ENCODE results near the gene EPN2. TPM values are rescaled to one million over a fixed set of nuclear protein-coding genes. Genes with fewer than 3 reads are reported as not detected.

The EPN2 gene
- total and polyA plus RNA-seq, 7 experiments from 2014 or later = 3.9 to 11.5 (median 6.4) TPM

DNA sequence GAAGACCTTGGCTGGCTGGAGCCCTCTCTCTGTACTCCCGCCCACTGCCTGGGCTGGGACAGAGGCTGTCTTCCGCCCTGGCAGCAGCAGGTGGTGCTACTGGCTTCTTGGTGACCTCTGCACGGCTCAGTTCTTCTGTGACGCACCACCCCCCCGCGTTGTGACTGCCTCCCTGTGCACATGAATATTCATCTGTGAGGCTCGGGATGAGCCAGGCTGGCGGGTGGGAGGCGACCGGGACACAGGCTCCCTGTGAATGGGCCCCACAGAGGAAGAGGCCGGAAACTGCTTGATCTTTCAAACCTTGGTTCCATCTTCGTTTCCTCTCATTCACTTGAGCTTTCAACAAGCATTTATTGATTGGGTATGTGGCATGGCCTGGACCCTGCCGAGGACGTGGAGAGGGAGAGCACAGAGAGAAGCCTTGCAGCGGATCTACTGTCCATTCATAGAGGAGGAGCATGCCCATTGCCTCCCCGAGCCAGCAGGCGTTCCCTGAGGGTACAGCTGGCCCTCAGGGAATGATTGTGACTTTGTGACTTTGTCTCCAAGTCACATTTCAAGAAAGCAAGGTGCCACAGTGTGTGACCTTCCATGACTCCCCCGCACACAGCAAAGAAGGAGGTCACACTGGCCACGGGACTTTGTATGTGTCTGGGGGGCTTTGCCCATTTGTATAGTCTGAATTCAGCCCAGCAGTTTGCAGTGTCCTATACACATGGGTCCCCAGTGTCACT is 80.4 kb downstream of the EPN2 start:
- Histone ChIP-seq H3K27me3 (ENCODE audit: control insufficient read depth in 2 of 2, insufficient read depth in 2 of 2, low read length in 2 of 2) (no peaks in the 10 kb centered on the region), H3K4me3 (ENCODE audit: low read length) (no peak overlapping the region), H3K36me3 (ENCODE audit: control insufficient read depth in 2 of 3, insufficient read depth in 3 of 3, low read length in 3 of 3) (no peaks in the 10 kb centered on the region), H3K9me3 (ENCODE audit: control insufficient read depth in 2 of 3, low read length in 3 of 3) (no peaks in the 10 kb centered on the region), H3K27ac (ENCODE audit: low read depth, low read length) (no peak overlapping the region), H3K4me1 (ENCODE audit: control insufficient read depth in 2 of 2, insufficient read depth in 2 of 2, low read length in 2 of 2) (no peaks in the 10 kb centered on the region)
- Mint-ChIP-seq H3K36me3 (peaks cover 0 to 23% (median 4%) of the 10 kb centered on the region in 5 donors), H3K27me3 (peaks cover 0 to 25% (median 20%) of the 10 kb centered on the region in 5 donors), H3K9me3 (no peaks in the 10 kb centered on the region), H3K4me3 (no peak overlapping the region), H3K27ac (no peak overlapping the region), H3K4me1 (peaks cover 0 to 4% (median 0%) of the 10 kb centered on the region in 7 donors)
- ChIA-PET CTCF (interaction anchor here (0.5 kb wide), 1 partner anchor 1308 kb away, joined by 3 read pairs; no protein-coding TSS in a partner anchor), POLR2A (no interaction called here)
- ATAC-seq (no peak), DNase-seq (no peak)
- intact Hi-C loops (cut with micrococcal nuclease) = no loop called here

DNA sequence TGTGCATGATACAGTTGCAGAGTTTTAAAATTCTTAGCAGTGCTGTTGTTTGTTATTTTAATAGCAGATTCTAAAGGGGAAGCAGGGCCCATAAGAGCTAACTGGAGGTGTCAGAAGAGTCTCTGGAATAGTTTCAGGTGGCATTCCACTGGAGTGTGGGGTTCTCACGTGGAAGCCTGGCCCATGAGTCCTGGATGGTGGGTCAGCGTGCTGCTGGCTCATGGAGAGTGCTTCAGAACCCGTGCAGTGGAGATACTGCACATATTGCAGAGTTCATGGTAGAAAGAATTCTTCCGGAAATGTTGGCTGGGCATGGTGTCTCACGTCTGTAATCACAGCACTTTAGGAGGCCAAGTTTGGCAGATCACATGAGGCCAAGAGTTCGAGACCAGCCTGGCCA is 81.4 kb downstream of the EPN2 start:
- POLR2A ChIA-PET = no interaction called here
- intact Hi-C loops (cut with micrococcal nuclease) = no loop called here
- Histone ChIP-seq H3K27ac (ENCODE audit: low read depth, low read length) (no peak overlapping the region), H3K27me3 (ENCODE audit: control insufficient read depth in 2 of 2, insufficient read depth in 2 of 2, low read length in 2 of 2) (no peaks in the 10 kb centered on the region), H3K4me1 (ENCODE audit: control insufficient read depth in 2 of 2, insufficient read depth in 2 of 2, low read length in 2 of 2) (no peaks in the 10 kb centered on the region), H3K36me3 (ENCODE audit: control insufficient read depth in 2 of 3, insufficient read depth in 3 of 3, low read length in 3 of 3) (no peaks in the 10 kb centered on the region), H3K9me3 (ENCODE audit: control insufficient read depth in 2 of 3, low read length in 3 of 3) (no peaks in the 10 kb centered on the region), H3K4me3 (ENCODE audit: low read length) (no peak overlapping the region)
- no peak for DNase-seq
- CTCF ChIA-PET = no interaction called here
- H3K9me3 Mint-ChIP-seq = peaks cover 0 to under 1% (median 0%) of the 10 kb centered on the region in 11 donors
- H3K36me3 Mint-ChIP-seq = peaks cover 0 to 18% (median 4%) of the 10 kb centered on the region in 5 donors
- H3K27me3 Mint-ChIP-seq = peaks cover 0 to 26% (median 14%) of the 10 kb centered on the region in 5 donors
- ATAC-seq = no peak
- H3K27ac Mint-ChIP-seq = no peak overlapping the region
- peaks cover 0 to 2% (median 0%) of the 10 kb centered on the region in 7 donors for H3K4me1 Mint-ChIP-seq
- no peak overlapping the region for H3K4me3 Mint-ChIP-seq

DNA sequence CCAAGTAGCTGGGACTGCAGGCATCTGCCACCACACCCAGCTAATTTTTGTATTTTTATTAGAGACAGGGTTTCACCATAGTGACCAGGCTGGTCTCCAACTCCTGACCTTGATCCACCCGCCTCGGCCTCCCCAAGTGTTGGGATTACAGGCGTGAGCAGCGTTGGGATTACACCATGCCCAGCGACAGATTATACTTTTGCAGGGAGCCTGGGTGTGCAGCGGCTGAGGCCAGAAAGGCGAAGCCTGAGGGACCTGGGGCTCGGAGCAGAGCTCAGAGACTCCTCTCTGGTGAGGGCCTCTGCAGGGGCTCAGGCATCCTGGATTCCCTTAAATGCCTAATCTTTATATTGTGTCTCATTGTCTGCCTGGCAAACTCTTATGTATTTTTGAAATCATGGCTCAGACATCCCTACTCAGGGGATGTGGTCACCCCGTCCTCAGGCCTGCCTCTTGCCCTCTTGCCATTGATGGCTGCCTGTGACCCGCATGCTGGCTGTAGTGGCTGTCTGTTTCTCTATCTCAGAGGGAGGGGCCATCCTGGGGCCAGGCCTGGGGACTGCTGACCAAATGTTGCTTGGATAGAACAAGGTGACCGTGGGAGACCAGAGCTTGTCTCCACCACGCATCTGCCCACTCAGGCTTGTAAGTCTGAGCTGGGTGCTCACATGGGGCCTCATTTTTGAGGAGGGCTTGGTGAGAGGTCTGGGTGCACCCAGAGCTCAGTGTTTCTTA is 82.8 kb downstream of the EPN2 start:
- Histone ChIP-seq H3K9me3 (ENCODE audit: control insufficient read depth in 2 of 3, low read length in 3 of 3) (no peaks in the 10 kb centered on the region), H3K27ac (ENCODE audit: low read depth, low read length) (no peak overlapping the region), H3K36me3 (ENCODE audit: control insufficient read depth in 2 of 3, insufficient read depth in 3 of 3, low read length in 3 of 3) (no peaks in the 10 kb centered on the region), H3K4me3 (ENCODE audit: low read length) (no peak overlapping the region), H3K4me1 (ENCODE audit: control insufficient read depth in 2 of 2, insufficient read depth in 2 of 2, low read length in 2 of 2) (no peaks in the 10 kb centered on the region), H3K27me3 (ENCODE audit: control insufficient read depth in 2 of 2, insufficient read depth in 2 of 2, low read length in 2 of 2) (no peaks in the 10 kb centered on the region)
- H3K9me3 Mint-ChIP-seq = peaks cover 0 to 7% (median under 1%) of the 10 kb centered on the region in 11 donors
- ATAC-seq (no peak), DNase-seq (no peak)
- ChIA-PET POLR2A (no interaction called here), CTCF (no interaction called here)
- intact Hi-C loops (cut with micrococcal nuclease) = no loop called here
- H3K27me3 Mint-ChIP-seq = peaks cover 0 to 21% (median 10%) of the 10 kb centered on the region in 5 donors
- H3K36me3 Mint-ChIP-seq = peaks cover 0 to 11% (median under 1%) of the 10 kb centered on the region in 5 donors
- no peaks in the 10 kb centered on the region for H3K4me1 Mint-ChIP-seq
- H3K27ac Mint-ChIP-seq = no peak overlapping the region
- H3K4me3 Mint-ChIP-seq = no peak overlapping the region

DNA sequence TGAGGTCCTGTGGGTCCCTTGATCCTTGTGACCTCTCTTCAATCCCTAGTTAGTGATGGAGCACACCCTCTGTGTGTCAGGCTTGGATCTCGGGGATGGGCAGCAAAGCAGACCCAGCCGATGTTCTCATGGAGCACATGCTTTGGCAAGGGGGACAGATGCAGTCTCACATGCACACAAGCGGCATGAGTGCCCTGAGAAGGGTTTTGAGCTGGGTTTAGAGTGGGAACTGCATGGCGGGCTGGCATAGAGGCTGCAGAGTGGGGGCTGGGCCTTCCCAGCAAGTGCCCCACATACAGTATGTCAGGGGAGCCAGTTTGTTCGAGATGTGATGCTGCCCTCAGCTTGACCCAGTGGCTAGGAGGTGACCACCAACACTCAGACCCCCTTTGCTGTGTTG is 83.7 kb downstream of the EPN2 start:
- no peak overlapping the region for H3K27ac Mint-ChIP-seq
- Histone ChIP-seq H3K4me3 (ENCODE audit: low read length) (no peak overlapping the region), H3K27ac (ENCODE audit: low read depth, low read length) (no peak overlapping the region), H3K27me3 (ENCODE audit: control insufficient read depth in 2 of 2, insufficient read depth in 2 of 2, low read length in 2 of 2) (no peaks in the 10 kb centered on the region), H3K4me1 (ENCODE audit: control insufficient read depth in 2 of 2, insufficient read depth in 2 of 2, low read length in 2 of 2) (no peaks in the 10 kb centered on the region), H3K36me3 (ENCODE audit: control insufficient read depth in 2 of 3, insufficient read depth in 3 of 3, low read length in 3 of 3) (no peaks in the 10 kb centered on the region), H3K9me3 (ENCODE audit: control insufficient read depth in 2 of 3, low read length in 3 of 3) (no peaks in the 10 kb centered on the region)
- intact Hi-C loops (cut with micrococcal nuclease) = no loop called here
- ChIA-PET CTCF (no interaction called here), POLR2A (no interaction called here)
- peaks cover 0 to 16% (median 7%) of the 10 kb centered on the region in 11 donors for H3K9me3 Mint-ChIP-seq
- H3K36me3 Mint-ChIP-seq = peaks cover 0 to 13% (median 5%) of the 10 kb centered on the region in 5 donors
- no peak for ATAC-seq
- no peak for DNase-seq
- no peaks in the 10 kb centered on the region for H3K4me1 Mint-ChIP-seq
- H3K4me3 Mint-ChIP-seq = no peak overlapping the region
- H3K27me3 Mint-ChIP-seq = peaks cover 0 to 21% (median 13%) of the 10 kb centered on the region in 5 donors

DNA sequence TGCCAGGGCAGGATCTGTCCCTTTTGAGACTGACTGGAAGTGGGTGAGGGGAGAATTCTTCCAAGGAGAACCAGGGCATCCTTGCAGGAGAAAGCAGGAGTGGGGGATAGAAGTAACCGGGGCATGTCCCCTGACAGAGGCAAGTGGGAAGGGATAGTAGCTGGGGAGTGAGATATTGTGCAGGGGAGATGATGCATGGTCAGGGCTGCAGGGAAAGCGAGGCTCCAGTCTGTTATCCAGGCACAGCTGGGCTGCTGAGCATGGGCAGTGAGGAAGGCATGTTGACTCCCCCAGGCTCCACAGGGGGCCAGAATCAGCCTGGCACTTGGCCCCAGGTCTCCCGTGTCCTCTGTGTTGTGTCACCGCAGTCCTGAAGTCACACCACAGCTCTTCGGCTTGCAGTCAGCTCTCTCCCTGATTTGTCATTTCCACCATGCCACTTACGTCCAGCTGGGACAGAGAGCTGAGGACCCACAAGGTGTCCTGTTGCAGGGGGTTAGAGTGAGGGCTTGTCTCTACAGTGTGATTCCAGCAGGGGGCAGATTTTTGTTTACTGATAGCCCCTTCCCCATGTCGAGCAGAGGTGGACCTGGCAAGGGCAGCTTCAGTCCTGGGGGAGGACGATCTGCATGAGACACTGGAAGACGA is 84.4 kb downstream of the EPN2 start:
- Histone ChIP-seq H3K9me3 (ENCODE audit: control insufficient read depth in 2 of 3, low read length in 3 of 3) (no peaks in the 10 kb centered on the region), H3K27me3 (ENCODE audit: control insufficient read depth in 2 of 2, insufficient read depth in 2 of 2, low read length in 2 of 2) (no peaks in the 10 kb centered on the region), H3K4me1 (ENCODE audit: control insufficient read depth in 2 of 2, insufficient read depth in 2 of 2, low read length in 2 of 2) (no peaks in the 10 kb centered on the region), H3K27ac (ENCODE audit: low read depth, low read length) (no peak overlapping the region), H3K36me3 (ENCODE audit: control insufficient read depth in 2 of 3, insufficient read depth in 3 of 3, low read length in 3 of 3) (no peaks in the 10 kb centered on the region), H3K4me3 (ENCODE audit: low read length) (no peak overlapping the region)
- intact Hi-C loops (cut with micrococcal nuclease) = no loop called here
- ATAC-seq (no peak), DNase-seq (no peak)
- Mint-ChIP-seq H3K4me1 (no peaks in the 10 kb centered on the region), H3K27me3 (peaks cover 0 to 21% (median 13%) of the 10 kb centered on the region in 5 donors), H3K4me3 (no peak overlapping the region), H3K9me3 (peaks cover 0 to 20% (median 7%) of the 10 kb centered on the region in 11 donors), H3K27ac (no peak overlapping the region), H3K36me3 (peaks cover 0 to 16% (median 5%) of the 10 kb centered on the region in 5 donors)
- ChIA-PET CTCF (no interaction called here), POLR2A (no interaction called here)

DNA sequence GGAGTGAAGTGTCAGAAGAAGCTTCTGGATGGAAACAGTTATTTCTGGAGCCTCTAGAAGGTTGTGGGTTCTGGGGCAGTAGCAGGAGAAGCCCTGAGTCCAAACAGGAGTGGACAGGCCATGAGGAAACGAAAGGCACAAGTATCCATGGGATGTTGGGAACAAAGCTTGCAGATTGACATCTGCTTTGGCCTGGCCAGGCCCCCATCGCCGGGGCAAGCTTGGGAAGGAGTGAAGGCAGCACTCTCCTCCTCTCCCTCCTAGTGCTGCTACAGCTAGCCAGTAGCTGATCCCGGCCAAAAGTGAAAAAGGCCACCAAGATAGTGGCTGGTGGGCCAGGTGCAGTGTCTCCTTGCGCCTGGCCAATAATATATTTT is 85.0 kb downstream of the EPN2 start:
- Histone ChIP-seq H3K27ac (ENCODE audit: low read depth, low read length) (no peak overlapping the region), H3K27me3 (ENCODE audit: control insufficient read depth in 2 of 2, insufficient read depth in 2 of 2, low read length in 2 of 2) (no peaks in the 10 kb centered on the region), H3K36me3 (ENCODE audit: control insufficient read depth in 2 of 3, insufficient read depth in 3 of 3, low read length in 3 of 3) (no peaks in the 10 kb centered on the region), H3K4me3 (ENCODE audit: low read length) (no peak overlapping the region), H3K4me1 (ENCODE audit: control insufficient read depth in 2 of 2, insufficient read depth in 2 of 2, low read length in 2 of 2) (no peaks in the 10 kb centered on the region), H3K9me3 (ENCODE audit: control insufficient read depth in 2 of 3, low read length in 3 of 3) (no peaks in the 10 kb centered on the region)
- ChIA-PET CTCF (no interaction called here), POLR2A (no interaction called here)
- DNase-seq (no peak), ATAC-seq (no peak)
- H3K36me3 Mint-ChIP-seq = peaks cover 0 to 16% (median 4%) of the 10 kb centered on the region in 5 donors
- no peak overlapping the region for H3K27ac Mint-ChIP-seq
- H3K4me3 Mint-ChIP-seq = no peak overlapping the region
- H3K4me1 Mint-ChIP-seq = no peaks in the 10 kb centered on the region
- peaks cover 0 to 20% (median 7%) of the 10 kb centered on the region in 11 donors for H3K9me3 Mint-ChIP-seq
- intact Hi-C loops (cut with micrococcal nuclease) = no loop called here
- H3K27me3 Mint-ChIP-seq = peaks cover 0 to 21% (median 13%) of the 10 kb centered on the region in 5 donors

Measured in naive thymus-derived CD4-positive, alpha-beta T cell (primary cell).